GM21825 (cell line): ENCODE results near the gene SMLR1.

Experiments
- ATAC-seq: cut with Tn5 transposase; IDR thresholded peaks from one replicate; pipeline ENCODE4 v1.9.1; 2021; ENCODE audit warnings: mild to moderate bottlenecking, moderate library complexity; ENCODE audit not compliant: unreplicated experiment

The SMLR1 gene

DNA sequence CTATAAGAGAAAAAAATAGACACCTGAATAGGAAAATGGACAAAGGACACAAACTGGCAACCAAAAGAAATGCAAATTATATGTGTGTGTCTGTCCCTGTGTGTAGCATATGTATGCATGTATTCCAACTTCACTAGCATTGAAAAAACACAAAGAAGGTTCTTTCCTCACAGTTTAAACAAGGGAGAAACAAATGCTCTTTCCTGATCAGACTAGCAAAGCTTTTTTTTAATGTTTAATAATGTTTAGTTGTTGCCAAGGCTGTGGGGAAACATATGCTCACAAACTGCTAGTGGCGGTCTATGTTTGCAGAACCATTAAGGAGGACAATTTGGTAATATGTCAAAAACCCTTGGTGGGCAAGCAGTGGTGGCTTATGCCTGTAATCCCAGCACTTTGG is 22.4 kb downstream of the SMLR1 start:
- no peak for ATAC-seq

DNA sequence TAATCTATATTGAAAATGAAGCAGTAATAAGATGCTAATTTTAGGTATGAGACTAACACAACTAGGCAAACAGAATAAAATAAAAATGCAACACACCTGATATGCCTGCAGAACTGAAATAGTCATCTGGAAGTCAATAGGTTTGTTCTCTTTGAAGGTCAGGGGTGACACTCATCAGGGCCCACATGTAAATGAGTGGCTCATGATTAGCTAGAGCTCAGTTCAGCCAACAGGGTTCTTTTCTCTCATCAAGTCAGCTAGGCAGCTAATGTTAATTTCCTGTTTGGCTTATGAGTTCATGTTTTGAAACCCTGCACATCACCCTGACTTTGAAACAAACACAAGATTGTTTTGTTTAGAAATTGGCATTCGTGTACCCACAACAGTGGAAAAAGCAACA is 23.8 kb downstream of the SMLR1 start:
- ATAC-seq = no peak

DNA sequence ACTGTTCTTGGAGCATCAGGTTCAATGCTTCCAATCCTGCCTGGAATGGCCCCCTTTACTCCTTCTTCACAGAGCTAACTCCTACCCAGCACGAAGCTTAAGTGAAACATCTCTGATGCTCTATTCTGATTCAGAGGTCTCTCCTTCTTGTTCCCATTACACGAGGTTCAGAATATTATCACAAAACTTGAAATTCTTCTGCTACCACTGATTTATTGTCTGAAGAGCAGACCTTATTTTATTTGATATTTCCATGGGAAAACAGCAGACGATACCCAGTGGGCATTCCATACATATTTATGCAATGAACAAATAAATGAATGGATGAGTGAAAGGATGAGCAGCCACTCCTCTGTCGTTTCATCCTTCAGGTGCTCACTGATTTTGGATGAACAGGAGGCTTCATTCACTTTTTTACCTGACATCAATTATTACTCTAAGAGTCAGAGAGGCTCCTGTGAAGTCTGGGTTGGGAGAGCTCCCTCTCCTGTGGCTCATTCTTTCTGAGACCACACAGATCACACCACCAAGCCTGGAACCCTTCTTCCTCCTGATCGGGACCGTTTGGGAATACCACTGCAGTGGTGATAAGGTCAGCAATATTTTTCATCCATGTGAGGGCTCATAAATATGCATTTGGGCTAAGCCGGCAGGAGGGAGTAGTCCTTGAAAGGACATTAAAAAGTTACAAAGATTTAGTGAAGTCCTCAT is 25.8 kb downstream of the SMLR1 start:
- ATAC-seq = no peak

DNA sequence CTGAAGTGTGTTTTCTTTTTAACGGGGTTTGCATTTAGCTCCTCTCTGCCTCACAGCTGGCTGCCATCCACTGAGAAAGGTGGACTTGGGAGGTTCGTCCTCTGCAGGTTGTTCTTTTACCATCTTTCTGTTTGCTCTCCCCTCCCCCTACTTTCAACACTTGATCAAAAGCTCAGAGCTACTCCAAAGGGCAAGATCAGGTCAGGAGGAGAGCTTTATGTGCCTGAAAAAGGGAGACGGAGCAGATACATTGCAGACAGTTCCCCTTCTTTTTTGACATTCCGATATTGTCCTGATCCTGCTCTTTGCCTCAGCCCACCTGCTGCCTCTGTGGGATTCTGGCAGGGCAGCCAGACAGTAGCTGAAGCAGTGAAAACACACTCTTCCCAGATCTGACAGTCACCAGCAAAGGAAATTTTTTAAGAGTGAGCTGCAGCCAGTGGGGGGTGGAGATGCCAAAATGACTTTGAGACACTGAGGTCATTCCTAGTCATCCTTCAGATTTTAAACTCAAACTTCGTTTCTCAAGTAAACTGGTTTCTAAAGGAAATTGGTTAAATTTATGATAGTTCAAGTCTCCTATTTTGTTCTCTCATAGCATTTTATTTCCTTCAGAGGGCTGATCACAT is 26.5 kb downstream of the SMLR1 start:
- no peak for ATAC-seq

DNA sequence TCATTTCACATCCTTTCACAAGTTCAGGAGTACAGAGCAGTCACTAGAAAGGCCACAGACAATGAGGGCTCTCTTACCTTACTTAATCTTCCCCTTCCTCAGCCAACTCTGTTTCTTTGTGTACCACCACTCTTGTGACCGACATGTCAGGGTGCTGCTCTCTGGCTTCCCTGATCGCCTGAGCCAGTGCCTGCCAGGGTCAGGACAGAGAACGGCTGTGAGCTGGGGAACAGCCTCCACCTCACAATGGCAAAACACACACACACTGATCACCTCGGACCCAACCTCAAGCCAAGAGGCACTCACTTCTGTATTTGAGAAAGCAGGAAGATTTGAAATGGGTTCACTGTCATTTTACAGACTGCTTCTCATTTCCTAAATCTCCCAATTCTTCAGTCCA is 30.8 kb downstream of the SMLR1 start:
- no peak for ATAC-seq

DNA sequence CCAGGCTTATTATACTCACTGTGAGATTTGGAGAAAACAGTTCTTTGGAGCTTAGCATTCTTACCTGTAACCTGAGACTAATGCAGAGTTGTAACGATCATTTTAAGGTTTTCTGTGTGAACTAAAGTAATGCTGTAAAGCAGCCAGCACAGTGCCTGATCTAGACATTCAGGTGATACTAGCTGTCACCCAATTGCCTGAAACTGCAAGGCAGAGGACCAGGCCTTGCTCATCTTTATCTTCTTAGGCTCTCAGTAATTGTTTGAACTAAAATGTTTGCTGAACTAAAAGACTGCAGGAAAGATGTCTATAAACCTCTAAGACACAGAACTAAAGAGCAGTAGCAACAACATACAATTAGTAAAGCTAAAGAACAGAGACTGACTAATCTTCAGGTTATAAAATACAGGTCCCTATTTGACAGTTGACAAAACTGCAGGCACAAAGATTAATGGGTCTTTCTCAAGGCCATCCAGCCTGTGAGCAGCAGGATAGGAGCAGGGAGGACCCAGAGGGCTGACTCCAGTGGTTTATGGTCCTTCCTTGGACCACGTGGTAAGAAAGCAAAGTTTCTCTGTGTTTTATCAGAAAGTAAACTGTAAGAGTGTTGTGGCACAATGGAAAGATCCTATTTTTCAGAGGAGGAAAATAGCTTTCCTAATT is 31.4 kb downstream of the SMLR1 start:
- no peak for ATAC-seq

DNA sequence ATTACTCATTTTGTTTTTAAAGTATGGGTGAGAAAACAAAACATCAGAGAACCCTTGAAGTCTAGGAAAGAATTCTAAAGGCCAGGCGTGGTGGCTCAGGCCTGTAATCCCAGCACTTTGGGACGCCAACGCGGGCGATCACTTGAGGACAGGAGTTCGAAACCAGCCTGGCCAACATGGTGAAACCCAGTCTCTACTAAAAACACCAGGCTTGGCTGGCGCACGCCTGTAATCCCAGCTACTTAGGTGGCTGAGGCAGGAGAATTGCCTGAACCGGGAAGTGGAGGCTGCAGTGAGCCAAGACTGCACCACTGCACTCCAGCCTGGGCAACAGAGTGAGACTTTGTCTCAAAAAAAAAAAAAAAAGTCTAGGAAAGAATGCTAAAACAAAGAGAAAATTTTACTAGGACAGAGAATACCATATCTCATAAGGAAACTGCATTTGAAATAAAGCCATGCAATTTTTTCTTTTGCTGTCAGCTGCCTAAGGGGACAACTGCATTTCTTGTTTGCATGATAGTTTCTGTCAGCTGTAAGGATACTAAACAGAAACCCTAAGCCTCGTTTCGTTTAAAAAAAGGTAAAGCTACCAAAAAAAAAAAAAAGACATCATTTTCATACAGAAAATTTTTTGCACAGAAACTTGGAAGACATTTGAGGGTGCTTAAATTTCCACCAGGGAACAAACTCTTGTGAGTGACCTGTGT is 32.1 kb downstream of the SMLR1 start:
- no peak for ATAC-seq

DNA sequence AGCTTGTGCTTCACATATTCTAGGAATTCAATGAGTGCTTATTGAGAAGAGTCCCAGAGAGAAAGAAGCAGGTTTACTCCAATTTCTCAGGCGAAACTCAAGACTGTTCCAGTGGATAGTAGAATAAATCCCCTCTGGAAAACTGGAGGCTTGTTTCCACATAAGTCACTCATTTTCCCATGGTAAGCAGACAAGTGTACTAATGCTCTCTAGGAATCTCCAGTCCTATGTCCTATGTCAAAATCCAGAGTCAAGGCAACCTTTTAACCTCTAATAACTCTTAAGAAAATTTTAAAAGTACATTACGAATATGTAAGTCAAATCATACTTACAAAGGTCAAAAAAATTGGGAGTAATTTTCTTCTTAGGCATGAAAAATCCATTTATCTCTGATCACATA is 35.2 kb downstream of the SMLR1 start:
- no peak for ATAC-seq

DNA sequence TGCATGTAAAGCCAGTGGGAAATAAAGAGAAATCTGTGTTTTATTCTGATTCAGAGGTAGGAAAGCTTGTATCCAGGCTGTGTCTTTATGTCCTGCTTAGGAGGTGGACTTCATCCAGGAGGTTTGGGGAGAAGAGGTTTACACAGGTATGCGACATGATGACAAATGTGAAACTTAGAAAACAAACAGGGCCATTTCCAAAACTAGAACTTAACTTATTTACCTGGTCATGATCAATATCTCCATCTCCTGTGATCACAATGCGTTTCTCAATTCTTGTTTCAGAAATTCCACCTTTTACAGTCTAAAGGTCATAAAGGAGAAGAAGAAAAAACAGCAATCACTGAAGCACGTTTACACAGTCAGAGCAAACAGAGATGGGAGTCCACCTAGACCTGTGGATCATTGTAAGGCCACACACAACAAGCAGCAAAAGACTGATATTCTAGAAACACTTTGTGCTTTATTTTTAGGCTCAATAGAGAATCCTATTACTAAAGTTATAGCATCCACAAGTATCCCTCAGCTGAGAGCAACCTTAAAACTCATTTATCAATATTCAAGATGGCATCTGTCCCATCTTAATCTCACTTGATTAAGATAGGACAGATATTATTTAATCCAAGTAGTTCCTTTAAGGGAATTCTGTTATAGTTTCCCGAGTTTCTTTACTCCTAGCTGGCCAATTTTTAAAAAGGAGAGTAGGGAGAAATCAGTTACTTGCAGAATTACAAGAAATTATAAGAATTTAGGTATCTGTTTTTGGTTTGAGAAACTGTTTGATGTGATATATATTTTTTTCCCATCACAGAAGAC is 36.4 kb downstream of the SMLR1 start:
- no peak for ATAC-seq

DNA sequence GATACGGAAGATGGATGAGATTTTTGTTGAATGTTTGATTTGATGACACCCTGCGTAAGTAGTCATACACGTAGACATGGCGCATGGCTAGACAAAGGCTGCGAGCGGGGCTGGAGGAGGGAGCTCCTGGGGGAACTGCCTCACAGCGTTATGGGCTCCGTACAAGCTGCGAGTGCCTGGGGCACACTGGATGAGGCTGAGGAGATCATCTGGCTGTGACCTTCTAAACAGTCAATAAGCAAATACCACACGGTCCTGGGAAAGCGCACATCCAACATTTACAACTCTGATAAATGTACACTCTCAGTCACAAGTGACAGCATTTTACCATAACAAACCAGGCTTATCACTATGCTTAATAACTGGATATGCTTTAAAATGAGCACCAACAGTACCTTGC is 37.1 kb downstream of the SMLR1 start:
- no peak for ATAC-seq

DNA sequence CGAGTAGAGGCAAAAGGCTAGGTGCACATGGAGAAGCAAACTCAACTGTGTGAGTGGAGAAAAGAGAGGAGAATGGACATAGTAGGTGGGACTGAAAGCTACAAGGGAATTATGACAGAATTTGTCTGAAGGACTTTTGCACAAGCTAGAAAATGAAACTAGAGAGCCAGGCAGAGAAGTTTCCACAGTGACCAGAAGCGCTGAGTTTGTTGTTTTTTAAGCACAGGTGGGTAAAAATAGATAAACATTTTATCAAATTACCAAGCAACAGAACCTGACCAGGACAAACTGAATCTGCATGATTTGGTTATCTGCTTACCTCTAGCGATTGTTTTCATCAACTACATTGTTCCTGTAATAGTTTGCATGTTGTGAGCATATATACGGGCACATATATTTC is 38.6 kb downstream of the SMLR1 start:
- ATAC-seq = no peak

DNA sequence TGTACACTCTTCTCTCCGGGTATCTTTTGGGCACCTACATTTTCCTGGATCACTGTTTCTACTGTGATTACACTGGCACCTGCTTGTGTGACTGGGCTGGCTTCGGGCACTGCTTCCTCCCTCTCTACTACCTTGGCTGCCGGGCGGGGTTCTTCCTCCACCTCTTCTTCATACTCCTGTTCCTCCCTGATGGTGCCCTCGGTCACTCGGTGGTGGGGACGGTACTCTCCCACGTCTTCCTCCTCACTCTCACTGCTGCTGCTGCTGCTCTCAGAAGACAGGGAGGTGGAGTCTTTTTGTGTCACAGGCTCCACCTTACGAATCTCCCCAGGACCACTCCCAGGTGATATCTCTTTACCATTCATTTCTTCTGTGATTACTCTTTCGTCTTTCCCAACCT is 42.5 kb downstream of the SMLR1 start:
- ATAC-seq = no peak

DNA sequence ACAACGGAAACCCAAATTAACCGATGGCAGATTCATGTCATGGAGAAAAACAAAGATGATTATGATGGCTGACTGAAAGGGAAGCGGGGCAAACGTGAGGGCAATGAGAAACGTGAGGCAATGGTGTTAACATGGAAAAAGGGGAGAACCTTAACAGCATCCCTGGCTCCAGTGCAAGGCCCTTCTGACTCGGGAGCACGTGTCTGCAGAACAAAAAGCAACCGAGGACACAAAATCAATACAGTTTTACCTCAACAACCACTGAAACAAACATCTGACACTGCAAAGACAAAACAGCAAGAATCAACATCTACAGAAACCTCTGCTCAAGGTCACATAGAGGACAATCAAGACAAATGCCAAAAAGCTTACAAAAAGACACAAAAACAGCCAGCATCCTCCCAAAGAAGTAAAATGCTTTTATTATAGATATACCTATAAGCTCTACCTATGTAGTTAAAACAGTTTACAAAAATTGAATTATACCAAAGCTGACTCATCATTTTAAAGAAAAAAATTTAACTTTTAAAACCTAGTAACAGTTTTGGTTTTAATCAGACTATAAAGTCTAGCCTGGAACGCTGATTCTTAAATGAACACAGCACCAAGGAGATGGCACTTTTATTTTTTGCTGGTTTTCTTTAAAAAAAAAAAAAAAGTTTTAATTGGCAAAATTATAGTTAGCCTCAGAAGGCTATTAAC is 43.1 kb downstream of the SMLR1 start:
- no peak for ATAC-seq

DNA sequence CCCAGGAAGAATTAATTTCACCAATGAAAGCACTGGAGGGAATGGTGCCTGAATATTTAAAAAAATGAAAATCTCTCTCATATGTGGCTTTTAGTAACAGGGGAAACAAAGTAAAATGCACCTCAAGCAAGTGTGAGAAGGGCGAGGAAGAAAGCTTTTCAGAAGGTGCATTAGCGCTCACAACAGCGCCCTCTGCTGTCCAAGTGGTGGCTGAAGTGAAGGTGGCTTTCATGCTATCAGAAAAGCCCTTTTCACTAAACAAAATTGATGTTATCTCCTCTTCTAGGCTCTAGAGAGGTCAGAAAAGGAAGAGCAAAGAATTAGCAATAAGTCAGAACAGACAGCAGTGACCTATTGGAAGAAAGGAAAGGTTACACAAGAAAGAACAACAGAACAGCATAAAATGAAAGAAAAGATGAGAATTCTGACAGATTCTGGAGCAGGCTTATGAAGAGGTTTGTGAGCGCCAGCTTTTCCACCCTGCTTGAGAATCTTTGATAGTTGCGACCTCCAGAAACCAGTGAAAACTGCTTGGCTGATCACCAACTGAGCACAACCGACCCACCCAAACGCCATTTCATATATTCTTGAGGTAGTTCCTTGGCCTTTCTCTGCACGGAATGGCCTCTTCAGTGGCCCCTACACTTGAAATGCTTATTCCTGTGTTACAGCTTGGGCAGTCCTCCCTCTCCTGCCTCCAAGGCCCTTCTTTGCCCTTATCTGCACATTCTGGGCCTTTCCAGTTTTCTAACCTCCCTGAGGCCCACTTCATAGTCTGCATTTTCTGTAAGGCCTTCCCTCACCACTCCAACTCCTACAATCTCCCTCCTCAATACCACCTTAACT is 45.3 kb downstream of the SMLR1 start:
- ATAC-seq = peak; percentile 59

DNA sequence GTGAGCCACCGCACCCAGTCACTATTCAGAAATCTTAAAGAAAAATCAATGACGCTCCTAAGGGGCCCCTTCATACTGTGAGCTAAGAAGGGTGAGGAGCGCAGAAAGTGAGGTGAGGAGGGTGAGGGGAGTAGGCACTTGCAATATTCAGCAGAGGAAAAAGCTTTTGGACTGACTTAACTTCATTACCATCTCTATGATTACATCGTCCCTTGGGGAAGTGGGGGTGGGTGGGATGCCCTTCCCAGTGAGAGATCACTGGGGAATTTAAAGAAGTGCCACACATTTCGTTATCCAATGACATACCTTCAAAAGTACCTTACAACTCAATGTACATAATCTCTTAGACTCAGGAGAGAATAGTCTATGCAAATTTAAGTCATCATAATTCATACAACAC is 46.5 kb downstream of the SMLR1 start:
- ATAC-seq = no peak

DNA sequence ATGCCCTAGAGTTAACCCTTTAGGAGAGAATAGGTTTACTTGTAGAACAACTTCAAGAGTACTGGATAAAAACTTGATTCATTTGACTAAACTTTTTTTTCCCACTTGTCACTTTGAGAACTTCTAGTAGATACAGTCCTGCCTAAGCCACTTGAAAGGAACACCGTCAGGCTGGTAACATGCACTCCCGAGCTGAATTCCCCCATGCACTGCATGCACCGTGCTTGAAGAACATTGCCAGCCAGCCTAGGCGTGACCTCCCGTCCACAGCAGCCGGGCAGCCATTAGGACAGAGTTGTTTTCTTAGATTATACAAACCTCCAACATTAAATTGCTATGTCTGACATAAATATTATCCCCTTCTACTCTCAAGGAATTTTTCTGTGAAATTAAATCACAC is 52.6 kb downstream of the SMLR1 start:
- no peak for ATAC-seq

DNA sequence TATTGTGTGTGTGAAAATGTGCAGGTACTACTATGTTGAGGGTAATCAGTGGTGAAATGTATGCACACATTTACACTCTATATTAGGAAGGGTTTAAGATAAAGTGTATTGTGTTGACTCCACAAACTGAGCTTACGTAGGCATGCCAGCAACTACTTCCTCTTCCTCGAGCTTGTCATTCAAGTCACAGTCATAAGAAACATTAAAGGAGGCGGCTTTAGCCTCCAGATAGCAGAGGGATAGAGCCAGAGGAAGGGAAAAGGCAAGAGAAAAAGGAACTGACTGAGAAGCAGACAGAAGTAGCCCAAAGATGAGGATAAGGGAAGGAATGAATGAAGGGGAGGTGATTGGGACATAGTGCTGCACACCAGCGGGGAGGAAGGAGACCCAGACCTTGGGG is 55.2 kb downstream of the SMLR1 start:
- ATAC-seq = no peak

DNA sequence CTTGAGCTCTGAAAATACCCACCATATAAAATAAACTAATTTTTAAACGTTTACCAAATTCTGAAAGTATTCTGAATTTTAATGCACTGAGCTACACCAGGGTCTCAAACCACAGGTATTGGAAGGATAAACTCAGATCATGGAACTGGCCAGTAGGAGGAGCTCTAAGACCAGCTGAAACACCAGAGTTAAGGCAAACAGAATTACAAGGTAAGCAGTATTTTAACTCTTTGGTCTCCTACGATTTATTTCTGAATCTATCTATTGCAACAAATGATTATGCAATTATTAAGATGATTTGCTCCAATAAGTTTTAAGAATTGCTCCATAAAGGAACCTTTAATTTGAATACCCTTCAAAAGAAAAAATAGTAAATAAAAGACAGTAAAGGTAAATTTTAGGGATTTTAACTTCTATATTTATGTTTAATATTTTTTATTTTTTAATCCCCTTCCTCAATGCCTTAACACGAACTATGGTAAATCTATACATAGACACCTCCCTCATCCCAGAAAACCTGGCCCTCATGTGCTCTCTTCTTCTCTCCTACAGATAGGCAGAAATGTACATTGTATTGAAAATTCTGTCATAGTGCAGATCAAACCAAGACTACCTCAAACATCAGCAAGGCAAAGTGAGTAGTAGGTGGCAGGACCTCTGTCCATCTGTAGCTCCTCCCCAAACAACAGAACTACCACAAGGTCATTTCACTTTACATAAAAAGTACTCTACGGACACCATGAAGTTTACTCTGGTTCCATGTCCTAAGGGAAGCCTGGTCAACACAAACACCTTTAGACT is 58.4 kb downstream of the SMLR1 start:
- peak; percentile 90 for ATAC-seq
